Measurements from ENCODE around the gene EXOSC6. TPM values are rescaled to one million over a fixed set of nuclear protein-coding genes. Genes with fewer than 3 reads are reported as not detected.

Gene EXOSC6
- total RNA-seq, 1 donor from 2014 or later = 11.3 TPM

DNA sequence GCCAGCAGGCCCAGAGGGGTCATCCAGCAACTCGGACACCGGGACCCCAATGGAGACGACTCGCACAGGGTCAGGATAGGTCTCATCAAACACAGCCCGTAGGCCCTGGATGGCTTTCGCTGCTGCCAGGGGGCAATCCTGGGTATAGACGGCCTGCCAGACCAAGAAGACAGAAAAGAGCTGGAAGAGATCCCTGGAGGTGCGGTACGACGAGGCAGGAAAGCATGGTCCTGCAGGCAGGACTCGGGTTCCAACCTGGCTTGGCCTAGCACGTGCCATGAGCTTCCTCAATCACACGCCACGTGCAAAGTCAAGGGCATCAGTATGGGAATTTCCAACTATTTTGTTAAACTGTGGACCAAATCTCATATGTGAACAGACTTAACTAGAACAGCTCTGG lies 6.3 kb upstream of the EXOSC6 start:
- intact Hi-C loops (cut with micrococcal nuclease) = no loop called here
- Histone ChIP-seq H3K27me3 (ENCODE audit: low read depth) (no peaks in the 10 kb centered on the region), H3K4me3 (no peak overlapping the region), H3K4me1 (peaks cover 10% of the 10 kb centered on the region), H3K36me3 (peaks cover 100% of the 10 kb centered on the region), H3K9me3 (replicated peaks) (no peaks in the 10 kb centered on the region), H3K27ac (replicated peaks) (no peak overlapping the region)
- no peak for DNase-seq
- no peak for TF ChIP-seq CTCF (IDR thresholded peaks at IDR 0.05; ENCODE audit: borderline replicate concordance)

GRCh38 chr16:70257391-70257790 lies 5.7 kb upstream of the EXOSC6 start:
- H3K4me3 ChIP-seq = no peak overlapping the region
- H3K36me3 ChIP-seq = peaks cover 100% of the 10 kb centered on the region
- TF ChIP-seq CTCF (IDR thresholded peaks at IDR 0.05; ENCODE audit: borderline replicate concordance) = no peak
- no peak for DNase-seq
- H3K27me3 ChIP-seq (ENCODE audit: low read depth) = no peaks in the 10 kb centered on the region
- intact Hi-C loops (cut with micrococcal nuclease) = no loop called here
- no peaks in the 10 kb centered on the region for H3K9me3 ChIP-seq (replicated peaks)
- peaks cover 10% of the 10 kb centered on the region for H3K4me1 ChIP-seq
- H3K27ac ChIP-seq (replicated peaks) = no peak overlapping the region

DNA sequence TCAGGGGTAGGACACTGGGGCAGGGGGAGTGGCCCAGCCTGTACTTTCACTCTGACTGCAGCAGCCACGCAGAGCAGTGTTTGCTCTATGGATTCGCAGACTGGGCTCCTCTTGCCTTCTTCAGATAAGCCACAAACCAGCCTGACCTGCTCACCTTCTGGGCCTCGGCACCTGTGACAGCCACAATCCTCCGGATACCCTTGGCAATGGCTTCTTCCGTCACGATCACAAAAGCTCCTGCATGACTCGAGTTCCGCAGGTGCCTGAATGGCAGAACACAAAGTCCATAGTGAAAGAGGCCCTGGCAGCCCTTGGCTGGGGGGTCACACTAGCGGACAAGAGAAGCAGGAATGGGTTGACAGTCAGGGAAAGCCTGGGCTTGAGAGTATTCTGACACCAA lies 3.8 kb upstream of the EXOSC6 start:
- no peak for DNase-seq
- no peaks in the 10 kb centered on the region for H3K9me3 ChIP-seq (replicated peaks)
- peaks cover 87% of the 10 kb centered on the region for H3K36me3 ChIP-seq
- H3K4me3 ChIP-seq = no peak overlapping the region
- H3K27me3 ChIP-seq (ENCODE audit: low read depth) = no peaks in the 10 kb centered on the region
- TF ChIP-seq CTCF (IDR thresholded peaks at IDR 0.05; ENCODE audit: borderline replicate concordance) = no peak
- intact Hi-C loops (cut with micrococcal nuclease) = no loop called here
- no peak overlapping the region for H3K27ac ChIP-seq (replicated peaks)
- peaks cover 16% of the 10 kb centered on the region for H3K4me1 ChIP-seq

- H3K36me3 ChIP-seq = peaks cover 83% of the 10 kb centered on the region
- TF ChIP-seq CTCF (IDR thresholded peaks at IDR 0.05; ENCODE audit: borderline replicate concordance) = no peak
- intact Hi-C loops (cut with micrococcal nuclease) = no loop called here
These were observed 3.2 kb upstream of the EXOSC6 start for GRCh38 chr16:70254965-70255286.

GRCh38 chr16:70254180-70254964 lies 2.6 kb upstream of the EXOSC6 start:
- no peak overlapping the region for H3K27ac ChIP-seq (replicated peaks)
- H3K9me3 ChIP-seq (replicated peaks) = no peaks in the 10 kb centered on the region
- no peak overlapping the region for H3K4me3 ChIP-seq
- no peak for TF ChIP-seq CTCF (IDR thresholded peaks at IDR 0.05; ENCODE audit: borderline replicate concordance)
- peaks cover 28% of the 10 kb centered on the region for H3K4me1 ChIP-seq
- H3K27me3 ChIP-seq (ENCODE audit: low read depth) = no peaks in the 10 kb centered on the region
- DNase-seq = no peak
- intact Hi-C loops (cut with micrococcal nuclease) = no loop called here
- peaks cover 83% of the 10 kb centered on the region for H3K36me3 ChIP-seq

More at GRCh38 chr16:70254965-70255286, 3.2 kb upstream of the EXOSC6 start:
- Histone ChIP-seq H3K9me3 (replicated peaks) (no peaks in the 10 kb centered on the region), H3K4me3 (no peak overlapping the region), H3K27ac (replicated peaks) (no peak overlapping the region), H3K4me1 (peaks cover 23% of the 10 kb centered on the region), H3K27me3 (ENCODE audit: low read depth) (no peaks in the 10 kb centered on the region)
- DNase-seq = no peak

Measured in left ventricle myocardium inferior (tissue), 1 donor.